ENCODE results near the gene NTSR2. TPM values are rescaled to one million over a fixed set of nuclear protein-coding genes. Genes with fewer than 3 reads are reported as not detected.

NTSR2 gene
- total and polyA plus RNA-seq, 2 experiments from 2014 or later, result 0.10 TPM; not detected in 1

- no peaks in the 10 kb centered on the region for H3K36me3 ChIP-seq (ENCODE audit: insufficient read depth)
- no peak for DNase-seq (ENCODE audit: low spot score)
- H3K9me2 ChIP-seq (ENCODE audit: insufficient read depth), result 0 out of 2 replicates have a peak, but pooled peaks cover 4% of the 10 kb centered on the region
- no peak overlapping the region for H3K4me2 ChIP-seq
- no peak overlapping the region for H2AFZ ChIP-seq
- no peak overlapping the region for H3K4me3 ChIP-seq
- TF ChIP-seq, protein P1, sequence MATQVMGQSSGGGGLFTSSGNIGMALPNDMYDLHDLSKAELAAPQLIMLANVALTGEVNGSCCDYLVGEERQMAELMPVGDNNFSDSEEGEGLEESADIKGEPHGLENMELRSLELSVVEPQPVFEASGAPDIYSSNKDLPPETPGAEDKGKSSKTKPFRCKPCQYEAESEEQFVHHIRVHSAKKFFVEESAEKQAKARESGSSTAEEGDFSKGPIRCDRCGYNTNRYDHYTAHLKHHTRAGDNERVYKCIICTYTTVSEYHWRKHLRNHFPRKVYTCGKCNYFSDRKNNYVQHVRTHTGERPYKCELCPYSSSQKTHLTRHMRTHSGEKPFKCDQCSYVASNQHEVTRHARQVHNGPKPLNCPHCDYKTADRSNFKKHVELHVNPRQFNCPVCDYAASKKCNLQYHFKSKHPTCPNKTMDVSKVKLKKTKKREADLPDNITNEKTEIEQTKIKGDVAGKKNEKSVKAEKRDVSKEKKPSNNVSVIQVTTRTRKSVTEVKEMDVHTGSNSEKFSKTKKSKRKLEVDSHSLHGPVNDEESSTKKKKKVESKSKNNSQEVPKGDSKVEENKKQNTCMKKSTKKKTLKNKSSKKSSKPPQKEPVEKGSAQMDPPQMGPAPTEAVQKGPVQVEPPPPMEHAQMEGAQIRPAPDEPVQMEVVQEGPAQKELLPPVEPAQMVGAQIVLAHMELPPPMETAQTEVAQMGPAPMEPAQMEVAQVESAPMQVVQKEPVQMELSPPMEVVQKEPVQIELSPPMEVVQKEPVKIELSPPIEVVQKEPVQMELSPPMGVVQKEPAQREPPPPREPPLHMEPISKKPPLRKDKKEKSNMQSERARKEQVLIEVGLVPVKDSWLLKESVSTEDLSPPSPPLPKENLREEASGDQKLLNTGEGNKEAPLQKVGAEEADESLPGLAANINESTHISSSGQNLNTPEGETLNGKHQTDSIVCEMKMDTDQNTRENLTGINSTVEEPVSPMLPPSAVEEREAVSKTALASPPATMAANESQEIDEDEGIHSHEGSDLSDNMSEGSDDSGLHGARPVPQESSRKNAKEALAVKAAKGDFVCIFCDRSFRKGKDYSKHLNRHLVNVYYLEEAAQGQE (IDR thresholded peaks at IDR 0.05; ENCODE audit: unreplicated experiment), result no peak
- TF ChIP-seq, protein P2, sequence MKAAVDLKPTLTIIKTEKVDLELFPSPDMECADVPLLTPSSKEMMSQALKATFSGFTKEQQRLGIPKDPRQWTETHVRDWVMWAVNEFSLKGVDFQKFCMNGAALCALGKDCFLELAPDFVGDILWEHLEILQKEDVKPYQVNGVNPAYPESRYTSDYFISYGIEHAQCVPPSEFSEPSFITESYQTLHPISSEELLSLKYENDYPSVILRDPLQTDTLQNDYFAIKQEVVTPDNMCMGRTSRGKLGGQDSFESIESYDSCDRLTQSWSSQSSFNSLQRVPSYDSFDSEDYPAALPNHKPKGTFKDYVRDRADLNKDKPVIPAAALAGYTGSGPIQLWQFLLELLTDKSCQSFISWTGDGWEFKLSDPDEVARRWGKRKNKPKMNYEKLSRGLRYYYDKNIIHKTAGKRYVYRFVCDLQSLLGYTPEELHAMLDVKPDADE (IDR thresholded peaks at IDR 0.05), result no peak
- TF ChIP-seq EZH2phosphoT487 (IDR thresholded peaks at IDR 0.05; ENCODE audit: unreplicated experiment), result no peak
- TF ChIP-seq STAT1 (IDR thresholded peaks at IDR 0.05; ENCODE audit: unreplicated experiment), result no peak
- no peak for TF ChIP-seq CREB1 (CRISPR knock-in tag; IDR thresholded peaks at IDR 0.05; ENCODE audit: low read depth)
- TF ChIP-seq JUNB (IDR thresholded peaks at IDR 0.05; ENCODE audit: unreplicated experiment), result no peak
- no peak for TF ChIP-seq ZNF331 (CRISPR knock-in tag; IDR thresholded peaks at IDR 0.05; ENCODE audit: low read depth)
- no peak for TF ChIP-seq CTCF (conservative IDR thresholded peaks at IDR 0.05; ENCODE audit: low read depth in 2 of 2)
- no peaks in the 10 kb centered on the region for H4K20me1 ChIP-seq (replicated peaks; ENCODE audit: insufficient read depth)
- ATAC-seq, result no peak
- H3K4me1 ChIP-seq (ENCODE audit: insufficient read depth), result no peaks in the 10 kb centered on the region
- Mint-ChIP-seq H3K9me3 (peaks cover 5% of the 10 kb centered on the region), H3K36me3 (ENCODE audit: low read depth) (peaks cover 4% of the 10 kb centered on the region; the same call in 1 of the 3 replicates), H3K27me3 (ENCODE audit: insufficient read depth, low read depth, poor library complexity) (peaks cover 2% of the 10 kb centered on the region), H3K4me3 (no peak overlapping the region), H3K4me1 (no peaks in the 10 kb centered on the region), H3K27ac (no peak overlapping the region)
- no peaks in the 10 kb centered on the region for H3K27me3 ChIP-seq (ENCODE audit: insufficient read depth)
- H3F3A ChIP-seq (replicated peaks; ENCODE audit: low read depth), result no peaks in the 10 kb centered on the region
- H3K79me2 ChIP-seq (replicated peaks; ENCODE audit: insufficient read depth), result no peaks in the 10 kb centered on the region
- H3K27ac ChIP-seq (ENCODE audit: low read depth), result no peak overlapping the region
Observed at GRCh38 chr2:11701751-11702301, 31.8 kb upstream of the NTSR2 start.

GRCh38 chr2:11701206-11701605 is 31.2 kb upstream of the NTSR2 start:
- no peak for DNase-seq (ENCODE audit: low spot score)
- no peaks in the 10 kb centered on the region for H3K36me3 ChIP-seq (ENCODE audit: insufficient read depth)
- Mint-ChIP-seq H3K27me3 (ENCODE audit: insufficient read depth, low read depth, poor library complexity) (peaks cover 5% of the 10 kb centered on the region), H3K9me3 (peaks cover 5% of the 10 kb centered on the region), H3K36me3 (ENCODE audit: low read depth) (0 out of 3 replicates have a peak, but pooled peaks cover 3% of the 10 kb centered on the region), H3K4me1 (no peaks in the 10 kb centered on the region), H3K27ac (no peak overlapping the region), H3K4me3 (no peak overlapping the region)
- H3K4me1 ChIP-seq (ENCODE audit: insufficient read depth), result no peaks in the 10 kb centered on the region
- H3K4me2 ChIP-seq, result no peak overlapping the region
- H3K79me2 ChIP-seq (replicated peaks; ENCODE audit: insufficient read depth), result no peaks in the 10 kb centered on the region
- H4K20me1 ChIP-seq (replicated peaks; ENCODE audit: insufficient read depth), result no peaks in the 10 kb centered on the region
- H3K9me2 ChIP-seq (ENCODE audit: insufficient read depth), result 0 out of 2 replicates have a peak, but pooled peaks cover 4% of the 10 kb centered on the region
- no peak for ATAC-seq
- H3K27me3 ChIP-seq (ENCODE audit: insufficient read depth), result no peaks in the 10 kb centered on the region
- TF ChIP-seq EZH2 (IDR thresholded peaks at IDR 0.05; ENCODE audit: low read depth, unreplicated experiment) (no peak), POLR2AphosphoS5 (IDR thresholded peaks at IDR 0.05; ENCODE audit: low read depth) (no peak), ZNF114 (CRISPR knock-in tag; IDR thresholded peaks at IDR 0.05) (no peak), STAT1 (IDR thresholded peaks at IDR 0.05; ENCODE audit: unreplicated experiment) (no peak), ZNF331 (CRISPR knock-in tag; IDR thresholded peaks at IDR 0.05; ENCODE audit: low read depth) (no peak), JUNB (IDR thresholded peaks at IDR 0.05; ENCODE audit: unreplicated experiment) (no peak), CREB1 (CRISPR knock-in tag; IDR thresholded peaks at IDR 0.05; ENCODE audit: low read depth) (no peak), EZH2phosphoT487 (IDR thresholded peaks at IDR 0.05; ENCODE audit: unreplicated experiment) (no peak)
- TF ChIP-seq, protein P2 (IDR thresholded peaks at IDR 0.05), result no peak
- no peak overlapping the region for H2AFZ ChIP-seq
- no peaks in the 10 kb centered on the region for H3F3A ChIP-seq (replicated peaks; ENCODE audit: low read depth)
- H3K4me3 ChIP-seq, result no peak overlapping the region
- H3K27ac ChIP-seq (ENCODE audit: low read depth), result no peak overlapping the region
